Activated T-helper 2 cell treated with anti-CD3 and anti-CD28 coated beads, Interferon-gamma antibody, Interleukin-2, Interleukin-4, amounts not matched to agents 10 μg/mL and 5 μg/mL and 100 μg/mL, durations not matched to agents 14 hours and 24 hours and 36 hours (primary cell): ENCODE results near the gene CCDC112. TPM values are rescaled to one million over a fixed set of nuclear protein-coding genes. Genes with fewer than 3 reads are reported as not detected.
"Not testable (repeated sequence)": the region's sequence is repeated elsewhere in the genome, so short reads cannot be mapped to it uniquely, and the experiment has no call there.

Experiments used
- DNase-seq: peaks from one replicate; pipeline ENCODE4 v3.0.0; 2021; ENCODE audit warnings: low spot score
- H3K27ac Mint-ChIP-seq: one replicate; pipeline ENCODE4 v1.8.0; 2021; ENCODE audit warnings: mixed read lengths
- H3K27me3 Mint-ChIP-seq: one replicate; pipeline ENCODE4 v1.8.0; 2021; ENCODE audit warnings: low read depth, mixed read lengths
- H3K36me3 Mint-ChIP-seq: one replicate; pipeline ENCODE4 v1.8.0; 2021; ENCODE audit warnings: low read depth, mixed read lengths
- H3K4me1 Mint-ChIP-seq: one replicate; pipeline ENCODE4 v1.8.0; 2021; ENCODE audit warnings: low read depth, mixed read lengths
- H3K4me3 Mint-ChIP-seq: one replicate; pipeline ENCODE4 v1.8.0; 2021; ENCODE audit warnings: low read depth, mild to moderate bottlenecking, moderate library complexity, mixed read lengths
- H3K9me3 Mint-ChIP-seq: one replicate; pipeline ENCODE4 v1.8.0; 2021; ENCODE audit warnings: mixed read lengths
- intact Hi-C: fragments of 100-400 bp; cut with micrococcal nuclease; formaldehyde crosslinking; loops from one replicate; pipeline ENCODE4 v1.15.1; 2023
- total RNA-seq: library from RNA; stranded (reverse); gene quantifications from 2 replicates; pipeline ENCODE4 v1.2.3, GENCODE V29; 2022

Gene CCDC112
- total RNA-seq, 1 donor from 2014 or later, result 0.34 TPM

- Mint-ChIP-seq H3K27ac (no peak overlapping the region), H3K9me3 (no peaks in the 10 kb centered on the region), H3K27me3 (peaks cover 25% of the 10 kb centered on the region), H3K4me1 (no peaks in the 10 kb centered on the region), H3K4me3 (no peak overlapping the region), H3K36me3 (no peaks in the 10 kb centered on the region)
- no peak for DNase-seq
- intact Hi-C loops, result no loop called here
Observed at GRCh38 chr5:115271295-115272050, 25.0 kb downstream of the CCDC112 start.

GRCh38 chr5:115267617-115268016, 28.8 kb downstream of the CCDC112 start:
- Mint-ChIP-seq H3K27me3 (peaks cover 21% of the 10 kb centered on the region), H3K27ac (no peak overlapping the region), H3K4me1 (peaks cover 4% of the 10 kb centered on the region), H3K36me3 (peaks cover 9% of the 10 kb centered on the region), H3K9me3 (no peaks in the 10 kb centered on the region), H3K4me3 (no peak overlapping the region)
- intact Hi-C loops, result no loop called here
- no peak for DNase-seq

GRCh38 chr5:115265220-115265619, 31.2 kb downstream of the CCDC112 start:
- Mint-ChIP-seq H3K9me3 (no peaks in the 10 kb centered on the region), H3K36me3 (peaks cover 19% of the 10 kb centered on the region), H3K27me3 (peaks cover 10% of the 10 kb centered on the region), H3K4me1 (peaks cover 15% of the 10 kb centered on the region), H3K27ac (no peak overlapping the region), H3K4me3 (no peak overlapping the region)
- DNase-seq, result no peak
- intact Hi-C loops, result no loop called here

GRCh38 chr5:115264786-115265185, 31.7 kb downstream of the CCDC112 start:
- Mint-ChIP-seq H3K4me1 (peaks cover 15% of the 10 kb centered on the region), H3K9me3 (no peaks in the 10 kb centered on the region), H3K27me3 (peaks cover 7% of the 10 kb centered on the region), H3K27ac (no peak overlapping the region), H3K4me3 (no peak overlapping the region), H3K36me3 (peaks cover 19% of the 10 kb centered on the region)
- intact Hi-C loops, result loop anchor here (5.0 kb wide), 2 partner anchors 33 to 57 kb away; partner anchors contain the start of gene CCDC112
- DNase-seq, result no peak

GRCh38 chr5:115263078-115263380, 33.4 kb downstream of the CCDC112 start:
- intact Hi-C loops, result loop anchor here (5.0 kb wide), 2 partner anchors 34 to 56 kb away; partner anchors contain the start of gene CCDC112
- Mint-ChIP-seq H3K27me3 (no peaks in the 10 kb centered on the region), H3K9me3 (no peaks in the 10 kb centered on the region), H3K4me1 (peaks cover 22% of the 10 kb centered on the region), H3K27ac (peak overlapping the region; percentile 83), H3K4me3 (peak overlapping the region; percentile 91), H3K36me3 (peaks cover 24% of the 10 kb centered on the region)
- no peak for DNase-seq

- peaks cover 25% of the 10 kb centered on the region for H3K36me3 Mint-ChIP-seq
- peak within 1 kb of the TSS; percentile 83 for H3K27ac Mint-ChIP-seq
- H3K9me3 Mint-ChIP-seq, result no peaks in the 10 kb centered on the region
- DNase-seq, result peak; percentile 60
- no peaks in the 10 kb centered on the region for H3K27me3 Mint-ChIP-seq
- peaks cover 22% of the 10 kb centered on the region for H3K4me1 Mint-ChIP-seq
- H3K4me3 Mint-ChIP-seq, result peak within 1 kb of the TSS; percentile 91
- intact Hi-C loops, result loop anchor here (5.0 kb wide), 2 partner anchors 35 to 55 kb away; partner anchors contain the start of gene CCDC112
Observed at GRCh38 chr5:115262321-115263077, 34.0 kb downstream of the CCDC112 start, which contains the start of gene PGGT1B. Gene PGGT1B, minus strand, starts transcription at chr5:115262877. Its CDS starts 26 bp downstream, at chr5:115262851.

- Mint-ChIP-seq H3K4me3 (peak overlapping the region; percentile 91), H3K27me3 (no peaks in the 10 kb centered on the region), H3K9me3 (no peaks in the 10 kb centered on the region), H3K27ac (peak overlapping the region; percentile 83), H3K4me1 (peaks cover 22% of the 10 kb centered on the region), H3K36me3 (peaks cover 26% of the 10 kb centered on the region)
- DNase-seq, result no peak
- intact Hi-C loops, result loop anchor here (5.0 kb wide), 2 partner anchors 35 to 55 kb away; partner anchors contain the start of gene CCDC112
Observed at GRCh38 chr5:115262011-115262320, 34.5 kb downstream of the CCDC112 start.

- Mint-ChIP-seq H3K27me3 (no peaks in the 10 kb centered on the region), H3K9me3 (no peaks in the 10 kb centered on the region), H3K4me1 (peaks cover 25% of the 10 kb centered on the region), H3K27ac (no peak overlapping the region), H3K36me3 (peaks cover 35% of the 10 kb centered on the region), H3K4me3 (no peak overlapping the region)
- no peak for DNase-seq
- intact Hi-C loops, result loop anchor here (5.0 kb wide), 2 partner anchors 37 to 53 kb away; partner anchors contain the start of gene CCDC112
Observed at GRCh38 chr5:115260248-115260647, 36.2 kb downstream of the CCDC112 start.

- Mint-ChIP-seq H3K9me3 (no peaks in the 10 kb centered on the region), H3K36me3 (peaks cover 35% of the 10 kb centered on the region), H3K4me3 (no peak overlapping the region), H3K27ac (no peak overlapping the region), H3K4me1 (peaks cover 26% of the 10 kb centered on the region), H3K27me3 (no peaks in the 10 kb centered on the region)
- intact Hi-C loops, result no loop called here
- DNase-seq, result no peak
Observed at GRCh38 chr5:115257981-115258380, 38.5 kb downstream of the CCDC112 start.

- peaks cover 15% of the 10 kb centered on the region for H3K36me3 Mint-ChIP-seq
- not testable (repeated sequence) for H3K27me3 Mint-ChIP-seq, DNase-seq, H3K9me3 Mint-ChIP-seq, H3K4me1 Mint-ChIP-seq, H3K27ac Mint-ChIP-seq, H3K4me3 Mint-ChIP-seq
- intact Hi-C loops, result loop anchor here (5.0 kb wide), 1 partner anchor 67 kb away; no protein-coding TSS in a partner anchor
Observed at GRCh38 chr5:115249379-115249778, 47.1 kb downstream of the CCDC112 start.

GRCh38 chr5:115246361-115246991, 50.0 kb downstream of the CCDC112 start:
- Mint-ChIP-seq H3K36me3 (peaks cover 14% of the 10 kb centered on the region), H3K4me1 (peaks cover 12% of the 10 kb centered on the region), H3K27me3 (no peaks in the 10 kb centered on the region), H3K9me3 (no peaks in the 10 kb centered on the region), H3K4me3 (no peak overlapping the region), H3K27ac (no peak overlapping the region)
- intact Hi-C loops, result loop anchor here (1.0 to 5.0 kb wide), 2 partner anchors 64 to 148 kb away; no protein-coding TSS in a partner anchor
- DNase-seq, result no peak

- no peak for DNase-seq
- Mint-ChIP-seq H3K4me1 (peaks cover 9% of the 10 kb centered on the region), H3K27ac (no peak overlapping the region), H3K9me3 (no peaks in the 10 kb centered on the region), H3K27me3 (no peaks in the 10 kb centered on the region), H3K36me3 (peaks cover 21% of the 10 kb centered on the region), H3K4me3 (no peak overlapping the region)
- intact Hi-C loops, result loop anchor here (1.0 kb wide), 1 partner anchor 34 kb away; no protein-coding TSS in a partner anchor
Observed at GRCh38 chr5:115243412-115243811, 53.0 kb downstream of the CCDC112 start.
